CD4-positive, alpha-beta T cell treated with Interferon gamma for 1 hour (primary cell): ENCODE results near the gene MYL9.

Experiments
- DNase-seq: peaks from one replicate; pipeline ENCODE4 v3.0.0-alpha.2; 2020

MYL9 gene

DNA sequence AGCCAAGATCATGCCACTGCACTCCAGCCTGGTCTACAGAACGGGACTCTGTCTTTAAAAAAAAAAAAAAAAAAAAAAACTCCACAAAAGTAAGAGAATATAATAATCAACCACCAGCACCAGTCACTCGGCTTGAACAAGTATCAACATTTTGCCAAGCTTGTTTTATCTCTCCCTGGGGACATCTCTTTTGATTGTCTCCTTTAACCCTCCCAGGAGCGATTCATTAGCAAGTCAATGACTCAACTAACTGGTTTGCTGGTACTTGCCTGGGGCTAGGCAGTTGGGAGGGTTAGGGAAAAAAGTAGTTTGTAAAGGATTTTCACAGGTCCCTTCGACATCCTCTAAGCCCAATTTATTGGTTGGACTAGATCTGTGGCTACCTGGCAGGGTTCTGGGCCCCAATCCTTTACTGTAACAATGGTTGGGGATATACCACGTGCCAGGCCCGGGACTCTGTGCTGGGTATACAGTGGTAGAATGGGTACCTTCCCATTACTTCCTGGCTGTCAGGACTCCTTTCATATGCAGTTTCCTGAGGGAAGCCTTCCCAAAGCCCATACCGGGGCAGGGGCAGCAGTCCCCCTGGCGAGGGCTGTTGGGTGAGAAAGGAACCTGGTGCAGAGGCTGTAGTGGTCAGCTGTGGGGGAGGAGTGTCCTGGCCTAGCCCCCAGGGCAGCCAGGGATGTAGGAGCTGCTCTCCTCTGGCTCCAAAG, 44.2 kb downstream of the MYL9 start:
- no peak for DNase-seq

DNA sequence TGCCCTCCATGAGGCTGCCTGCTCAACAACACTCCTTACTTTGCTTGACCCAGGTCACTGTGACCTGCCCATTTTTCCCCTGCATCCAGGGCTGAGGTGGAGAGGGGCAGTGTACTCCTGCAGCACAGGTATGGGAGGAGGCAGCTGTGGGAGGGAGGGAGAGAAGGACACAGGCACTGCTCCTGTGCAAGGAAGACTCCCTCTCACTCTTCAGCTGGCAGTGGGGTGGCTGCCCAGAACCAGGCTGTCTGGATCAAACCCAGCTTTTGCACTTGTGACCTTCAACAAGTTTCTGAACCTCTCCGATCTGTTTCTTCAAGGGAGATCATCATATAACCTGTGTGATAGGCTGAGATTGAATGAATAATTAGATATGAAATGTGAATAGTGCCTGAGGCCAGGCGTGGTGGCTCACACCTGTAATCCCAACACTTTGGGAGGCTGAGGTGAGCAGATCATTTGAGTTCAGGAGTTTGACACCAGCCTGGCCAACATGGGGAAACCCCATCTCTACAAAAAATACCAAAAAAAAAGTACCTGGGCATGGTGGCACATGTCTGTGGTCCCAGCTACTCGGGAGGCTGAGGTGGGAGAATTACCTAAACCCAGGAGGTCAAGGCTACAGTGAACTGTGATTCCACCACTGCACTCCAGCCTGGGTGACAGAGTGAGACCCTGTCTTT, 46.2 kb downstream of the MYL9 start:
- no peak for DNase-seq

- DNase-seq = no peak
Observed at GRCh38 chr20:36591281-36591680, 50.0 kb downstream of the MYL9 start.

DNA sequence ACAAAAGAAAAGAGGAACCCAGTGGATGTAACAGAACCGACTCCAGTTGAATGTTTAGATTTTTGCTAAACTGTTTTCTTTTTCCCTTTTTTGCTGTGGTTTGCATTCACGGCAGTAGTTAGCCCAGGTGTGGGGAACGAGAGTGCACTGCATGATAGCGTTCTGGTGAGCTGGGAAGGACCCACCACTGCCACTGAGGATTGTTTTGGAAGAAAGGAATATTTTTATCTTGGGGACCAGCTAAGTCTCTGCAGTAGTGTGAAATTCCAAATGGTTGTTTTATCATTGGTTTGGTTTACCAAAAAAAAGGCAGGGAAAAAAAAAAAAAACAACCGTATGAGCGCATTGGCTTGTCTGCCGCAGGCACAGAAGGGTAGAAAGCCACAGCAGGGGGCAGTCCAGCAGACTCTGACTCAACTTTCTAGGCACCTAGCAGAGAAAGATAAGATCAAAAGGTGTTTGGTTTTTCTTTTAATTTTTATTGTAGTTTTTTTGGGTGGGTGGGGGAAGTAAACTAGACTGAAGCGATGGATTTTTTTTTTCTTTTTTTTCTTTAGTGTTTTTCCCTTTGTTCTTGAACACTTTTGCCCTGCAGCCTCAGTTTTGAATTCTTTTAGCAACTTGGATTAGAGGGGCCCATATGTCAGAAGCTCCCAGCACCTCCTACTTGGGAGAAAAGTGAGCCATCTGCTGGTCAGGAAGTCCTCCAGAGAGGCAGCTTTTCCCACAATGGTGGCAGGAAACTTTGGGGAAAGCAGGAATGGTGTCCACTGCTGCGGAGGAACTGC, 50.7 kb downstream of the MYL9 start:
- DNase-seq = peak; percentile 62

GRCh38 chr20:36593347-36593929, 52.1 kb downstream of the MYL9 start:
- DNase-seq = no peak

DNA sequence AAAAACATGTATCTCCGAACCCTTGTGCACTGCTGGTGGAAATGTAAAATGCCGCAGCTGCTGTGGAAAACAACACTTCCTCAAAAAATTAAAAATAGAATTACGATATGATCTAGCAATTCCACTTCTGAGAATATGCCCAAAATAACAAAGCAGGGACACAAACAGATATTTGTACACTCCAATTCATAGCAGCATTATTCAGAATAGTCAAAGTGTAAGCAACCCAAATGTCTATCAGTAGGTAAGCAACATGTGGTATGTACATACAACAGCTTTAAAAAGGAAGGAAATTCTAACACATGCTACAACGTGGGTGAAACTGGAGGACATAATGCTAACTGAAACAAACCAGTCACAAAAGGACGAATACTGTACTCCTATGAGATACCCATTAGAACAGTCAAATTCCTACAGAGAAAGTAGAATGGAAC, 58.6 kb downstream of the MYL9 start:
- DNase-seq = no peak
